HS-27A (cell line): Measurements from ENCODE around the gene LRRC43.
A peak's percentile ranks its signal among the peaks of the same experiment; 100 is the strongest.
"Not testable (repeated sequence)": the region's sequence is repeated elsewhere in the genome, so short reads cannot be mapped to it uniquely, and the experiment has no call there.

Source experiments
- DNase-seq: peaks from one replicate; pipeline ENCODE4 v3.0.0-alpha.2; 2012; ENCODE audit warnings: low read depth, missing footprints

LRRC43 gene

GRCh38 chr12:122194804-122195203 is 11.9 kb downstream of the LRRC43 start:
- no peak for DNase-seq

GRCh38 chr12:122195405-122195804 is 12.5 kb downstream of the LRRC43 start:
- DNase-seq: no peak

- no peak for DNase-seq
Observed at GRCh38 chr12:122197612-122197966, 14.7 kb downstream of the LRRC43 start.

- no peak for DNase-seq
Observed at GRCh38 chr12:122199484-122200355, 16.8 kb downstream of the LRRC43 start.

- DNase-seq: no peak
Observed at GRCh38 chr12:122200541-122201175, 17.7 kb downstream of the LRRC43 start.

GRCh38 chr12:122201381-122201780 is 18.5 kb downstream of the LRRC43 start:
- DNase-seq: no peak

- DNase-seq: no peak
Observed at GRCh38 chr12:122202017-122202416, 19.1 kb downstream of the LRRC43 start.

- not testable (repeated sequence) for DNase-seq
Observed at GRCh38 chr12:122202811-122203210, 19.9 kb downstream of the LRRC43 start.

- DNase-seq: peak; percentile 26
Observed at GRCh38 chr12:122203301-122204166, 20.6 kb downstream of the LRRC43 start, which contains the start of gene B3GNT4. Gene B3GNT4, plus strand, starts transcription at chr12:122203709. Its CDS starts 910 bp downstream, at chr12:122204619.

GRCh38 chr12:122204167-122205052 is 21.5 kb downstream of the LRRC43 start:
- no peak for DNase-seq

- no peak for DNase-seq
Observed at GRCh38 chr12:122205053-122205925, 22.4 kb downstream of the LRRC43 start.

- DNase-seq: no peak
Observed at GRCh38 chr12:122206111-122206881, 23.4 kb downstream of the LRRC43 start.

- no peak for DNase-seq
Observed at GRCh38 chr12:122206976-122207375, 24.1 kb downstream of the LRRC43 start.

- DNase-seq: no peak
Observed at GRCh38 chr12:122207391-122207790, 24.5 kb downstream of the LRRC43 start.

GRCh38 chr12:122208073-122208820 is 25.3 kb downstream of the LRRC43 start:
- DNase-seq: no peak

GRCh38 chr12:122215771-122216170 is 32.8 kb downstream of the LRRC43 start:
- DNase-seq: no peak

GRCh38 chr12:122216445-122216844 is 33.5 kb downstream of the LRRC43 start:
- no peak for DNase-seq

- peak; percentile 91 for DNase-seq
Observed at GRCh38 chr12:122225683-122226365, 42.9 kb downstream of the LRRC43 start, which contains the start of gene DIABLO. Gene DIABLO, minus strand, starts transcription at chr12:122226052. Its CDS starts 38 bp downstream, at chr12:122226014.
